ENCODE measurements around the gene SLC52A3.

SLC52A3 gene

GRCh38 chr20:766906-767305 lies 1.4 kb downstream of the SLC52A3 start:
- no peak for DNase-seq (ENCODE audit: low read depth)

GRCh38 chr20:764255-764654 lies 4.0 kb downstream of the SLC52A3 start:
- no peak for DNase-seq (ENCODE audit: low read depth)

GRCh38 chr20:761418-762381 lies 6.6 kb downstream of the SLC52A3 start:
- DNase-seq (ENCODE audit: low read depth), result no peak

- DNase-seq (ENCODE audit: low read depth), result no peak
Measured at GRCh38 chr20:760751-761417, 7.4 kb downstream of the SLC52A3 start.

GRCh38 chr20:757506-757905 lies 10.8 kb downstream of the SLC52A3 start:
- DNase-seq (ENCODE audit: low read depth), result no peak

- no peak for DNase-seq (ENCODE audit: low read depth)
Measured at GRCh38 chr20:755941-756340, 12.4 kb downstream of the SLC52A3 start.

GRCh38 chr20:754904-755303 lies 13.4 kb downstream of the SLC52A3 start:
- no peak for DNase-seq (ENCODE audit: low read depth)

- no peak for DNase-seq (ENCODE audit: low read depth)
Measured at GRCh38 chr20:753897-754635, 14.2 kb downstream of the SLC52A3 start.

- no peak for DNase-seq (ENCODE audit: low read depth)
Measured at GRCh38 chr20:753136-753535, 15.2 kb downstream of the SLC52A3 start.

GRCh38 chr20:752291-752690 lies 16.0 kb downstream of the SLC52A3 start:
- DNase-seq (ENCODE audit: low read depth), result no peak

- no peak for DNase-seq (ENCODE audit: low read depth)
Measured at GRCh38 chr20:751761-752160, 16.5 kb downstream of the SLC52A3 start.

GRCh38 chr20:750801-751200 lies 17.5 kb downstream of the SLC52A3 start:
- no peak for DNase-seq (ENCODE audit: low read depth)

GRCh38 chr20:745683-746301 lies 22.5 kb downstream of the SLC52A3 start:
- no peak for DNase-seq (ENCODE audit: low read depth)

- no peak for DNase-seq (ENCODE audit: low read depth)
Measured at GRCh38 chr20:742156-742555, 26.1 kb downstream of the SLC52A3 start.

GRCh38 chr20:741620-742019 lies 26.7 kb downstream of the SLC52A3 start:
- DNase-seq (ENCODE audit: low read depth), result no peak

- DNase-seq (ENCODE audit: low read depth), result no peak
Measured at GRCh38 chr20:740162-740561, 28.1 kb downstream of the SLC52A3 start.

- DNase-seq (ENCODE audit: low read depth), result no peak
Measured at GRCh38 chr20:739736-740135, 28.6 kb downstream of the SLC52A3 start.

- DNase-seq (ENCODE audit: low read depth), result no peak
Measured at GRCh38 chr20:733861-734260, 34.4 kb downstream of the SLC52A3 start.

GRCh38 chr20:732727-733126 lies 35.6 kb downstream of the SLC52A3 start:
- no peak for DNase-seq (ENCODE audit: low read depth)

GRCh38 chr20:731891-732560 lies 36.3 kb downstream of the SLC52A3 start:
- no peak for DNase-seq (ENCODE audit: low read depth)

- DNase-seq (ENCODE audit: low read depth), result no peak
Measured at GRCh38 chr20:730005-730404, 38.3 kb downstream of the SLC52A3 start.
